HFFc6 (cell line): Measurements from ENCODE around the gene ZNF70. TPM values are rescaled to one million over a fixed set of nuclear protein-coding genes. Genes with fewer than 3 reads are reported as not detected.

Experiments
- DNase-seq: peaks from one replicate; pipeline ENCODE4 v3.0.0-alpha.2; 2018
- H3K27ac Mint-ChIP-seq: 2 replicates; pipeline ENCODE4 v1.8.0; 2020; ENCODE audit warnings: mild to moderate bottlenecking, mixed read lengths
- H3K27me3 Mint-ChIP-seq: 2 replicates; pipeline ENCODE4 v1.8.0; 2021; ENCODE audit warnings: mild to moderate bottlenecking, moderate library complexity, mixed read lengths; ENCODE audit not compliant: insufficient read depth
- H3K36me3 Mint-ChIP-seq: 2 replicates; pipeline ENCODE4 v1.8.0; 2021; ENCODE audit warnings: low read depth, mixed read lengths
- H3K4me1 Mint-ChIP-seq: 2 replicates; pipeline ENCODE4 v1.8.0; 2020; ENCODE audit warnings: low read depth, mixed read lengths
- H3K4me3 Mint-ChIP-seq: 2 replicates; pipeline ENCODE4 v1.8.0; 2020; ENCODE audit warnings: mild to moderate bottlenecking, moderate library complexity, mixed read lengths
- H3K9me3 Mint-ChIP-seq: 2 replicates; pipeline ENCODE4 v1.8.0; 2020; ENCODE audit warnings: mild to moderate bottlenecking, mixed read lengths
- total RNA-seq, 6 experiments: library from RNA; stranded (reverse); fragmentation: NEBNext Ultra II Directional; extraction: Animal tissue kit (Norgen Biotek cat#: 25700); gene quantifications; 2 replicates in 1 of 6; 3 replicates in 5 of 6; pipeline ENCODE4 v1.2.3, GENCODE V29; 2021
- TF ChIP-seq, protein P1 (sequence below): fragments of 200-600 bp; sonication (generic); IDR thresholded peaks from 2 replicates; pipeline ENCODE4 v1.5.0; 2021; ENCODE audit warnings: antibody characterized with exemption, mild to moderate bottlenecking

ZNF70 gene
- total RNA-seq, 6 experiments from 2014 or later: 6.0 to 7.0 (median 6.4) TPM

DNA sequence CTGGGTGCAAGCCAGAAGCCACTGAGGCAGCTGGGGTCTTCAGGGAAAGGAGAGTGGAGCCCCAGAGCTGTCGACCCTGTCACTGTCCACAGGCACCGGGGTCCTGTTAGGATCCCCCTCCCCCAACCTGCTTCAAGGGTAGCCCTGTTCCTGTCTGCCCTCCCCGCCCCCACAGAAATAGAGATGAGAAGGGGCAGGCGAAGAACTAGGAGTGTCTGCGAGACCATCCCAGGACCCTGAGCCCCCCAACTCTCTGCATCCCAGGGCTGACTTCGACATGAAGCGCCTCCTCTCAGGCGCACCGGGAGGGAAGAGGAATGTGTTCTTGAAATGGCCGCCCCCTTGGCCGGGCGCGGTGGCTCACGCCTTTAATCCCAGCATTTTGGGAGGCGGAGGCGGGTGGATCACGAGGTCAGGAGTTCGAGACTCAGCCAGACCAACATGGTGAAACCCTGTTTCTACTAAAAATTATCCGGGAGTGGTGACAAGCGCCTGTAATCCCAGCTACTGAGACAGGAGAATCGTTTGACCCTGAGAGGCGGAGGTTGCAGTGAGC, 607 bp upstream of the ZNF70 start:
- peak overlapping the region; percentile 56 for H3K27ac Mint-ChIP-seq
- no peaks in the 10 kb centered on the region for H3K9me3 Mint-ChIP-seq
- peaks cover 13% of the 10 kb centered on the region for H3K4me1 Mint-ChIP-seq
- no peaks in the 10 kb centered on the region for H3K36me3 Mint-ChIP-seq
- H3K4me3 Mint-ChIP-seq: peak overlapping the region; percentile 79
- H3K27me3 Mint-ChIP-seq: peaks cover 2% of the 10 kb centered on the region
- DNase-seq: no peak
- TF ChIP-seq, protein P1, sequence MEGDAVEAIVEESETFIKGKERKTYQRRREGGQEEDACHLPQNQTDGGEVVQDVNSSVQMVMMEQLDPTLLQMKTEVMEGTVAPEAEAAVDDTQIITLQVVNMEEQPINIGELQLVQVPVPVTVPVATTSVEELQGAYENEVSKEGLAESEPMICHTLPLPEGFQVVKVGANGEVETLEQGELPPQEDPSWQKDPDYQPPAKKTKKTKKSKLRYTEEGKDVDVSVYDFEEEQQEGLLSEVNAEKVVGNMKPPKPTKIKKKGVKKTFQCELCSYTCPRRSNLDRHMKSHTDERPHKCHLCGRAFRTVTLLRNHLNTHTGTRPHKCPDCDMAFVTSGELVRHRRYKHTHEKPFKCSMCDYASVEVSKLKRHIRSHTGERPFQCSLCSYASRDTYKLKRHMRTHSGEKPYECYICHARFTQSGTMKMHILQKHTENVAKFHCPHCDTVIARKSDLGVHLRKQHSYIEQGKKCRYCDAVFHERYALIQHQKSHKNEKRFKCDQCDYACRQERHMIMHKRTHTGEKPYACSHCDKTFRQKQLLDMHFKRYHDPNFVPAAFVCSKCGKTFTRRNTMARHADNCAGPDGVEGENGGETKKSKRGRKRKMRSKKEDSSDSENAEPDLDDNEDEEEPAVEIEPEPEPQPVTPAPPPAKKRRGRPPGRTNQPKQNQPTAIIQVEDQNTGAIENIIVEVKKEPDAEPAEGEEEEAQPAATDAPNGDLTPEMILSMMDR: no peak

DNA sequence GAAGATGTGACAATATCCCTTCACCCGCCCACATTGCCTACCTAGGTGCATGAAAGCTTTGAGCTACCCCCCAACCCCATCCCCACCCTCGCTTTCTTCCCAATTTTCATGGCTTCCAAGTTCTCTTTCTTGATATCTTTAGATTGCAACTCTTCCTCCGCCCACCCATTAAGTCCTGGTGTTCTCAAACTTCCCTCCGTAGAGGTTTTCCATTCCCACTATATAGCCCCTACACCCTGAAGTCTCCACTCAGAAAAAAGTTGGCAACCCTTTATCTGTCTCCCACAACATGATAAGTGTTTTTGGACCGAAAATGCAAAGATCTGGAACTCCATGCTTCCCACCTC, 572 bp downstream of the ZNF70 start:
- Mint-ChIP-seq H3K27ac (peak overlapping the region; percentile 76), H3K9me3 (no peaks in the 10 kb centered on the region), H3K27me3 (peaks cover 2% of the 10 kb centered on the region), H3K4me3 (peak overlapping the region; percentile 93), H3K4me1 (peaks cover 13% of the 10 kb centered on the region), H3K36me3 (peaks cover under 1% of the 10 kb centered on the region; the same call in 1 of the 2 replicates)
- no peak for DNase-seq
- TF ChIP-seq, protein P1: no peak

DNA sequence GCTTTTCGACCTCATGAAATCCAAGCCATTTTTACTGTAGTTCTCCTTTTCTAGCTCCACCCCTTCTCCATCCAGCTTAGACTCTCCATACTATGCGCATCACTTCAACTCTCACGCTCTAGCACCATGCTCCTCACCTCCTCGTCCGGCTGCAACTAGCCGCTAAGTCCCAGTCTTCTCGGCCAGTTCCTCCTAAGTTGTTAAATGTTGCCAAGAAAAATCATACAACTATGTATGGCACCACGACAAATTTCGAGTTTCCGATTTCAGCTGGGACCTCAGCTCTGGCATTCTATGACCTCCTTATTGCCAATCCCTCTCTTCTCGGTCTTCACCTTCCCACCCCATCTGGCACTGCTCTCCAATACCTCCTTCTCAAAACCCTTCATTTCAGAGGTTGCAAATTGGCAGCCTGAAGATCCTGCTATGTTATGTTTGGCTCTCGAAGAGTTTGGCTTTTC, 1.0 kb downstream of the ZNF70 start:
- Mint-ChIP-seq H3K27me3 (peaks cover 2% of the 10 kb centered on the region), H3K9me3 (no peaks in the 10 kb centered on the region), H3K4me3 (peak overlapping the region; percentile 93), H3K36me3 (peaks cover 5% of the 10 kb centered on the region), H3K27ac (no peak overlapping the region), H3K4me1 (peaks cover 13% of the 10 kb centered on the region)
- DNase-seq: no peak
- TF ChIP-seq, protein P1: no peak

DNA sequence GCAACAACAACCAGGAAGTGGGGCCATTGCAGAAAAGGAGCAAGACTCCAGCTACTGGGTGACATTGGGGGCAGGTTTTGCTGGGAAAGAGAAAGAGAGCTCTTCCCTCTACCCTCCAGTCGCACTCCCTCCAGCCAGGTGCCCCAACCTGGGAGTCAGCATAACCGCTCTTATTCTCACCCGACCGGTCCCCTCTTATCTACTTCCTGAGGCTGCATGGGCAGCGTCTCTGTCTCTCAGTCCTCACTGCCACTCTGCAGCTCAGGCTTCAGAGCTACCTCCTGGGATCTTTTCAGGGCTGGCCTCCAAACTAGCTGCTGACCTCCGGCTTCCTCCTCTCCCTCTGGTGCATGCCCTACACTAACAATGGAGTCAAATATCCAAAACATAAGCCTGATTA, 5.1 kb downstream of the ZNF70 start:
- Mint-ChIP-seq H3K36me3 (peaks cover 17% of the 10 kb centered on the region), H3K4me3 (no peak overlapping the region), H3K27me3 (no peaks in the 10 kb centered on the region), H3K9me3 (no peaks in the 10 kb centered on the region), H3K27ac (no peak overlapping the region), H3K4me1 (peaks cover 18% of the 10 kb centered on the region)
- TF ChIP-seq, protein P1: no peak
- DNase-seq: no peak

DNA sequence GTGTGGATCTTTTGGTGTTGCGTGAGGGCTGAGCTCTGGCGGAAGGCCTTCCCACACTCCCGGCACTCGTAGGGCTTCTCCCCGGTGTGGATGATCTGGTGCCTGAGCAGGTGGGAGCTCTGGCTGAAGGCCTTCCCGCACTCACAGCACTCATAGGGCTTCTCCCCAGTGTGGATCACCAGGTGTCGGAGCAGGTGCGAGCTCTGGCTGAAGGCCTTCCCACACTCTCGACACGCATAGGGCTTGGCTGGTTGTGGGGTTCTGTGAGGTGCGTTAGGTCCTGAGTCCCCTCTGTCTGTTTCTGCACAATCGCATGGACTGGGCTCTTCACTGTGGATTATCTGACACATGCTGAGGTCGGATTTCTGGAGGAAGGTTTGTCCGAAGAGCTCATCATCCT, 6.4 kb downstream of the ZNF70 start:
- peaks cover 7% of the 10 kb centered on the region for H3K4me1 Mint-ChIP-seq
- H3K36me3 Mint-ChIP-seq: peaks cover 17% of the 10 kb centered on the region
- TF ChIP-seq, protein P1: no peak
- H3K4me3 Mint-ChIP-seq: no peak overlapping the region
- H3K27me3 Mint-ChIP-seq: no peaks in the 10 kb centered on the region
- no peak for DNase-seq
- no peak overlapping the region for H3K27ac Mint-ChIP-seq
- no peaks in the 10 kb centered on the region for H3K9me3 Mint-ChIP-seq

DNA sequence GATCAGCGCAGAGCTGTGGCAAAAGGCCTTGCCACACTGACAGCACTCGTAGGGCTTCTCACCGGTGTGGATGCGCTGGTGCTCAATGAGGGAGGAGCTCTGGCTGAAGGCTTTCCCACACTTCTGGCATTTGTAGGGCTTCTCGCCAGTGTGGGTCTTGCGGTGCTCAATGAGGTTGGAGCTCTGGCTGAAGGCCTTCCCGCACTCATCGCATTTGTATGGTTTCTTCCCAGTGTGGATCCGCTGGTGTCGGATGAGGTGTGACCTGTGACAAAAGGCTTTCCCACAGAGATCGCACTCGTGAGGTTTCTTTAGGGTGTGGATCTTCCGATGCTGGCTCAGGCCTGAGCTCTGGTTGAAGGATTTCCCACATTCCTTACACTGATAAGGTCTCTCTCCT, 6.9 kb downstream of the ZNF70 start:
- Mint-ChIP-seq H3K27ac (no peak overlapping the region), H3K27me3 (no peaks in the 10 kb centered on the region), H3K4me1 (peaks cover 6% of the 10 kb centered on the region; the same call in 1 of the 2 replicates), H3K9me3 (no peaks in the 10 kb centered on the region), H3K4me3 (no peak overlapping the region), H3K36me3 (peaks cover 17% of the 10 kb centered on the region)
- TF ChIP-seq, protein P1: no peak
- DNase-seq: no peak
